T-cell (primary cell): ENCODE data around the gene SIRPA. TPM values are rescaled to one million over a fixed set of nuclear protein-coding genes. Genes with fewer than 3 reads are reported as not detected.

Source experiments
- ATAC-seq, 4 experiments: fragments of 200-7000 bp in 3 of 4; fragments of 150-1000 bp in 1 of 4; cut with Tn5 transposase; replicated peaks in 1 of 4; 1 replicate in 3 of 4; 2 replicates in 1 of 4; pipeline ENCODE4 v1.10.0; 2021; ENCODE audit warnings: moderate library complexity in 3 of 4, mild to moderate bottlenecking in 2 of 4, moderate number of reproducible peaks in 1 of 4
- CTCF ChIA-PET, 2 donors: fragments of 300-600 bp; sonication (Branson Sonifier 250); formaldehyde crosslinking; loops; one replicate each; lab custom pipeline; 2022; ENCODE audit warnings: antibody characterized with exemption in 2 of 2; lab: Charles Lee
- POLR2A ChIA-PET, 2 donors: fragments of 300-600 bp; sonication (Branson Sonifier 250); formaldehyde crosslinking; loops; one replicate each; lab custom pipeline; 2022; ENCODE audit warnings: antibody characterized with exemption in 2 of 2; lab: Charles Lee
- DNase-seq, 35 experiments: peaks; one replicate each; pipeline versions ENCODE4 v3.0.0 to v3.0.0-alpha.2; 2013 to 2023
- H3K27ac ChIP-seq: one replicate; pipeline ENCODE4 v1.5.1; 2013; ENCODE audit warnings: low read length
- H3K27me3 ChIP-seq, 2 experiments: replicated peaks in 1 of 2; 1 replicate in 1 of 2; 2 replicates in 1 of 2; pipeline versions ENCODE4 v1.6.1 to v1.7.0; 2013; ENCODE audit warnings: low read length in 1 of 2, mixed read lengths in 1 of 2; ENCODE audit not compliant: control insufficient read depth in 2 of 2, insufficient read depth in 2 of 2; ENCODE audit errors: extremely low read depth in 1 of 2
- H3K36me3 ChIP-seq, 2 donors: 1 replicate in 1 of 2; 2 replicates in 1 of 2; pipeline versions ENCODE4 v1.6.1 to v1.7.0; 2013; ENCODE audit warnings: low read length in 1 of 2; ENCODE audit not compliant: control insufficient read depth in 2 of 2, insufficient read depth in 1 of 2; ENCODE audit errors: extremely low read depth in 1 of 2
- H3K4me1 ChIP-seq, 2 experiments: 1 replicate in 1 of 2; 2 replicates in 1 of 2; pipeline versions ENCODE4 v1.6.1 to v1.7.0; 2013; ENCODE audit warnings: low read length in 2 of 2, mixed read lengths in 1 of 2; ENCODE audit not compliant: insufficient read depth in 2 of 2, control insufficient read depth in 1 of 2; ENCODE audit errors: extremely low read depth in 1 of 2
- H3K4me3 ChIP-seq, 2 donors: 1 replicate in 1 of 2; 2 replicates in 1 of 2; pipeline versions ENCODE4 v1.5.1 to v1.7.0; 2013; ENCODE audit warnings: mild to moderate bottlenecking in 2 of 2, low read length in 1 of 2, moderate library complexity in 1 of 2; ENCODE audit not compliant: control insufficient read depth in 1 of 2; ENCODE audit errors: extremely low read depth in 1 of 2
- H3K9me3 ChIP-seq: 2 replicates; pipeline ENCODE4 v1.7.0; 2013
- H3K27ac Mint-ChIP-seq, 2 donors: one replicate each; pipeline ENCODE4 v1.8.0; 2020 to 2021; ENCODE audit warnings: mild to moderate bottlenecking in 2 of 2, mixed read lengths in 2 of 2
- H3K27me3 Mint-ChIP-seq, 2 donors: one replicate each; pipeline ENCODE4 v1.8.0; 2021 to 2022; ENCODE audit warnings: mixed read lengths in 2 of 2
- H3K36me3 Mint-ChIP-seq: one replicate; pipeline ENCODE4 v1.8.0; 2021; ENCODE audit warnings: mixed read lengths
- H3K4me1 Mint-ChIP-seq, 3 donors: one replicate each; pipeline ENCODE4 v1.8.0; 2020 to 2022; ENCODE audit warnings: mixed read lengths in 3 of 3, mild to moderate bottlenecking in 1 of 3
- H3K4me3 Mint-ChIP-seq, 3 donors: one replicate each; pipeline ENCODE4 v1.8.0; 2020 to 2022; ENCODE audit warnings: mild to moderate bottlenecking in 3 of 3, mixed read lengths in 3 of 3, moderate library complexity in 3 of 3
- H3K9me3 Mint-ChIP-seq, 3 donors: one replicate each; pipeline ENCODE4 v1.8.0; 2020 to 2022; ENCODE audit warnings: mixed read lengths in 3 of 3
- WGBS: methylation state at CpG from one replicate; pipeline ENCODE4 v1.1.5; 2013; ENCODE audit warnings: missing lambda C conversion rate; ENCODE audit not compliant: insufficient coverage; 5-methylcytosine and 5-hydroxymethylcytosine counted together
- total RNA-seq, 35 experiments: library from RNA in 6 of 35; stranded (reverse) in 6 of 35; fragments of 120-200 nt in 1 of 35; gene quantifications; one replicate each; pipeline versions ENCODE4 v1.2.1 to v1.2.4 and lab custom pipeline; 2013 to 2026

SIRPA gene
- total RNA-seq, 5 donors from 2014 or later (not counting 1 experiment from before 2014, with no cell fraction given): 0.15 to 0.72 (median 0.50) TPM; not detected in 1

GRCh38 chr20:1938464-1939269 is 43.5 kb downstream of the SIRPA start:
- H3K36me3 ChIP-seq: no peaks in the 10 kb centered on the region
- Mint-ChIP-seq H3K9me3 (no peaks in the 10 kb centered on the region), H3K27ac (no peak overlapping the region), H3K4me1 (no peaks in the 10 kb centered on the region), H3K4me3 (no peak overlapping the region), H3K36me3 (no peaks in the 10 kb centered on the region), H3K27me3 (peaks cover 25 to 43% of the 10 kb centered on the region in 2 donors)
- no peak overlapping the region for H3K4me3 ChIP-seq
- ATAC-seq: no peak
- CTCF ChIA-PET: no interaction called here
- POLR2A ChIA-PET: no interaction called here
- no peak overlapping the region for H3K27ac ChIP-seq
- no peak for DNase-seq
- WGBS: 78% methylated on average over 7 of the region's 14 CpGs
- H3K27me3 ChIP-seq: peaks cover 0 to 48% of the 10 kb centered on the region in 2 experiments
- H3K9me3 ChIP-seq: no peaks in the 10 kb centered on the region
- no peaks in the 10 kb centered on the region for H3K4me1 ChIP-seq

GRCh38 chr20:1939270-1939595 is 44.0 kb downstream of the SIRPA start:
- H3K9me3 ChIP-seq: no peaks in the 10 kb centered on the region
- H3K27ac ChIP-seq: no peak overlapping the region
- H3K36me3 ChIP-seq: no peaks in the 10 kb centered on the region
- no peaks in the 10 kb centered on the region for H3K36me3 Mint-ChIP-seq
- ATAC-seq (no peak), DNase-seq (no peak)
- WGBS: 69% methylated on average over 2 of the region's 4 CpGs
- H3K4me3 ChIP-seq: no peak overlapping the region
- H3K4me3 Mint-ChIP-seq: no peak overlapping the region
- no peaks in the 10 kb centered on the region for H3K4me1 ChIP-seq
- H3K27ac Mint-ChIP-seq: no peak overlapping the region
- H3K9me3 Mint-ChIP-seq: no peaks in the 10 kb centered on the region
- peaks cover 28 to 39% of the 10 kb centered on the region in 2 donors for H3K27me3 Mint-ChIP-seq
- POLR2A ChIA-PET: no interaction called here
- H3K27me3 ChIP-seq: peaks cover 0 to 48% of the 10 kb centered on the region in 2 experiments
- CTCF ChIA-PET: no interaction called here
- no peaks in the 10 kb centered on the region for H3K4me1 Mint-ChIP-seq

GRCh38 chr20:1940581-1940980 is 45.4 kb downstream of the SIRPA start:
- Histone ChIP-seq H3K36me3 (no peaks in the 10 kb centered on the region), H3K4me3 (no peak overlapping the region), H3K27ac (no peak overlapping the region), H3K4me1 (no peaks in the 10 kb centered on the region), H3K9me3 (no peaks in the 10 kb centered on the region), H3K27me3 (peaks cover 0 to 56% of the 10 kb centered on the region in 2 experiments)
- Mint-ChIP-seq H3K27me3 (peaks cover 37 to 40% of the 10 kb centered on the region in 2 donors), H3K36me3 (no peaks in the 10 kb centered on the region), H3K9me3 (no peaks in the 10 kb centered on the region), H3K27ac (no peak overlapping the region), H3K4me3 (no peak overlapping the region), H3K4me1 (no peaks in the 10 kb centered on the region)
- POLR2A ChIA-PET: no interaction called here
- no peak for ATAC-seq
- no peak for DNase-seq
- 67% methylated on average over 1 of the region's 5 CpGs for WGBS
- CTCF ChIA-PET: no interaction called here

- Histone ChIP-seq H3K4me3 (no peak overlapping the region), H3K9me3 (no peaks in the 10 kb centered on the region), H3K27ac (no peak overlapping the region), H3K36me3 (no peaks in the 10 kb centered on the region), H3K27me3 (peaks cover 0 to 56% of the 10 kb centered on the region in 2 experiments), H3K4me1 (no peaks in the 10 kb centered on the region)
- 73% methylated on average over 6 of the region's 8 CpGs for WGBS
- Mint-ChIP-seq H3K36me3 (no peaks in the 10 kb centered on the region), H3K4me1 (no peaks in the 10 kb centered on the region), H3K9me3 (no peaks in the 10 kb centered on the region), H3K27ac (no peak overlapping the region), H3K27me3 (peaks cover 41% of the 10 kb centered on the region in 2 donors), H3K4me3 (no peak overlapping the region)
- POLR2A ChIA-PET: no interaction called here
- DNase-seq (no peak), ATAC-seq (no peak)
- CTCF ChIA-PET: no interaction called here
Observed at GRCh38 chr20:1941226-1941625, 46.0 kb downstream of the SIRPA start.

GRCh38 chr20:1942061-1942460 is 46.9 kb downstream of the SIRPA start:
- no peak overlapping the region for H3K27ac Mint-ChIP-seq
- CTCF ChIA-PET: no interaction called here
- H3K4me1 Mint-ChIP-seq: peaks cover 0 to 3% (median 0%) of the 10 kb centered on the region in 3 donors
- H3K9me3 ChIP-seq: no peaks in the 10 kb centered on the region
- ATAC-seq (no peak), DNase-seq (no peak)
- H3K36me3 ChIP-seq: no peaks in the 10 kb centered on the region
- H3K4me1 ChIP-seq: no peaks in the 10 kb centered on the region
- H3K27me3 Mint-ChIP-seq: peaks cover 45% of the 10 kb centered on the region in 2 donors
- H3K9me3 Mint-ChIP-seq: no peaks in the 10 kb centered on the region
- no peak overlapping the region for H3K4me3 Mint-ChIP-seq
- no peaks in the 10 kb centered on the region for H3K36me3 Mint-ChIP-seq
- H3K27ac ChIP-seq: no peak overlapping the region
- peaks cover 0 to 53% of the 10 kb centered on the region in 2 experiments for H3K27me3 ChIP-seq
- POLR2A ChIA-PET: no interaction called here
- 79% methylated on average over 2 of the region's 7 CpGs for WGBS
- no peak overlapping the region for H3K4me3 ChIP-seq

- Histone ChIP-seq H3K4me1 (no peaks in the 10 kb centered on the region), H3K36me3 (no peaks in the 10 kb centered on the region), H3K9me3 (no peaks in the 10 kb centered on the region), H3K27me3 (peaks cover 0 to 56% of the 10 kb centered on the region in 2 experiments), H3K4me3 (no peak overlapping the region), H3K27ac (no peak overlapping the region)
- H3K27ac Mint-ChIP-seq: no peak overlapping the region
- no peaks in the 10 kb centered on the region for H3K9me3 Mint-ChIP-seq
- WGBS: 82% methylated on average over 10 of the region's 13 CpGs
- DNase-seq (no peak), ATAC-seq (no peak)
- POLR2A ChIA-PET: no interaction called here
- peaks cover 0 to 3% (median 0%) of the 10 kb centered on the region in 3 donors for H3K4me1 Mint-ChIP-seq
- H3K4me3 Mint-ChIP-seq: no peak overlapping the region
- CTCF ChIA-PET: no interaction called here
- no peaks in the 10 kb centered on the region for H3K36me3 Mint-ChIP-seq
- H3K27me3 Mint-ChIP-seq: peaks cover 46 to 48% of the 10 kb centered on the region in 2 donors
Observed at GRCh38 chr20:1942486-1943274, 47.5 kb downstream of the SIRPA start.
